Gastrocnemius medialis (tissue), 4 donors: ENCODE data around the gene TERB2. TPM values are rescaled to one million over a fixed set of nuclear protein-coding genes. Genes with fewer than 3 reads are reported as not detected.
"Not testable (repeated sequence)": the region's sequence is repeated elsewhere in the genome, so short reads cannot be mapped to it uniquely, and the experiment has no call there.

Source experiments
- ATAC-seq, 2 donors: fragments of 150-250 bp; one replicate each; pipeline ENCODE4 v1.9.1; 2016
- DNase-seq, 2 donors: peaks; one replicate each; pipeline ENCODE4 v3.0.0-alpha.2; 2019
- H3K27ac ChIP-seq, 4 donors: fragments of 200-600 bp; sonication (generic); 1 replicate in 1 of 4; 2 replicates in 3 of 4; pipeline ENCODE4 v1.5.1; 2016 to 2018; ENCODE audit warnings: mild to moderate bottlenecking in 2 of 4, moderate library complexity in 1 of 4
- H3K27me3 ChIP-seq, 3 donors: fragments of 200-600 bp; sonication (generic) in 2 of 3; 1 replicate in 1 of 3; 2 replicates in 2 of 3; pipeline versions ENCODE4 v1.5.1 to v1.6.0; 2016 to 2019; ENCODE audit warnings: mild to moderate bottlenecking in 1 of 3, moderate library complexity in 1 of 3
- H3K36me3 ChIP-seq, 2 donors: fragments of 200-600 bp; sonication (generic) in 1 of 2; one replicate each; pipeline ENCODE4 v1.5.1; 2017 to 2018
- H3K4me1 ChIP-seq, 2 donors: fragments of 200-600 bp; sonication (generic) in 1 of 2; one replicate each; pipeline ENCODE4 v1.5.1; 2016 to 2017; ENCODE audit warnings: mild to moderate bottlenecking in 2 of 2
- H3K4me3 ChIP-seq, 4 donors: fragments of 200-600 bp; sonication (generic) in 3 of 4; 1 replicate in 1 of 4; 2 replicates in 3 of 4; pipeline ENCODE4 v1.5.1; 2016 to 2019; ENCODE audit warnings: mild to moderate bottlenecking in 2 of 4
- H3K9me3 ChIP-seq, 3 donors: fragments of 200-600 bp; sonication (generic) in 2 of 3; 1 replicate in 1 of 3; 2 replicates in 2 of 3; pipeline ENCODE4 v1.5.1; 2016 to 2019
- CTCF ChIP-seq, 5 experiments: fragments of 450-650 bp in 3 of 5; fragments of 200-600 bp in 2 of 5; sonication (generic) in 2 of 5; IDR thresholded peaks in 4 of 5; conservative IDR thresholded peaks in 1 of 5; 1 replicate in 4 of 5; 2 replicates in 1 of 5; pipeline ENCODE4 v1.5.1; 2016 to 2019; ENCODE audit warnings: antibody characterized with exemption in 5 of 5, mild to moderate bottlenecking in 3 of 5, moderate library complexity in 3 of 5
- POLR2A ChIP-seq, 2 donors: fragments of 450-650 bp; IDR thresholded peaks; one replicate each; pipeline ENCODE4 v1.6.1; 2017; ENCODE audit warnings: antibody characterized with exemption in 2 of 2, mild to moderate bottlenecking in 2 of 2, moderate library complexity in 2 of 2
- in situ Hi-C, 4 donors: fragments of 200-750 bp; cut with MboI; loops; one replicate each; pipeline versions ENCODE4 v1.15.0 to v1.8.0; 2017; ENCODE audit warnings: low sequenced_read_pairs in 4 of 4
- intact Hi-C: fragments of 100-400 bp; cut with DNase I; formaldehyde crosslinking; loops from one replicate; pipeline ENCODE4 v1.15.1; 2023; ENCODE audit warnings: low total_unique reads
- total RNA-seq, 4 donors: library from RNA; depleted of rRNA; stranded (reverse); fragments of >200 nt; gene quantifications; one replicate each; pipeline versions ENCODE4 v1.1.0 to v1.2.3, GENCODE V29; 2016

TERB2 gene
- total RNA-seq, 4 donors from 2014 or later = not detected

DNA sequence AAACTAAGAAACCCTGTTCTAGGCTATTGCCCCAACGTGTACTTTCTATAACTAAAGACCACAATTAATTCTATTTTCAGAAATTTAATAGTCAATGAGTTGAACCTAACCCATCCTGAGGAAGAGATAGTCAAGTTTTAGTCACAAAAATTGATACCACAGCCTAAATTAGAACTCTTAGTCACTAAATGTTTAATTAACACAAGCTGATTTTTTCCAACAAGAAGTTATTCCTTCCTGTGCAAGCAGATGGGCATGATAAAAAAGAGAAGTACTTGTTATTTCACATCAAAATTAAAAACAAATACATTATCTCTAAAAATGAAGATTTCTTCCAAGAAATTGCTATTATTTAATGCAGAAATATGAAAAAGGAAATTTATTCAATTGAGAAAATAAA is 38.4 kb upstream of the TERB2 start:
- no peak for TF ChIP-seq CTCF (IDR thresholded peaks at IDR 0.05 in 4 of 5, conservative IDR thresholded peaks at IDR 0.05 in 1 of 5)
- TF ChIP-seq POLR2A (IDR thresholded peaks at IDR 0.05) = no peak
- Histone ChIP-seq H3K4me1 (no peaks in the 10 kb centered on the region), H3K4me3 (no peak overlapping the region), H3K27me3 (no peaks in the 10 kb centered on the region), H3K27ac (no peak overlapping the region), H3K36me3 (no peaks in the 10 kb centered on the region), H3K9me3 (no peaks in the 10 kb centered on the region)
- no peak for DNase-seq
- intact Hi-C loops = no loop called here
- in situ Hi-C loops = no loop called here
- no peak for ATAC-seq

DNA sequence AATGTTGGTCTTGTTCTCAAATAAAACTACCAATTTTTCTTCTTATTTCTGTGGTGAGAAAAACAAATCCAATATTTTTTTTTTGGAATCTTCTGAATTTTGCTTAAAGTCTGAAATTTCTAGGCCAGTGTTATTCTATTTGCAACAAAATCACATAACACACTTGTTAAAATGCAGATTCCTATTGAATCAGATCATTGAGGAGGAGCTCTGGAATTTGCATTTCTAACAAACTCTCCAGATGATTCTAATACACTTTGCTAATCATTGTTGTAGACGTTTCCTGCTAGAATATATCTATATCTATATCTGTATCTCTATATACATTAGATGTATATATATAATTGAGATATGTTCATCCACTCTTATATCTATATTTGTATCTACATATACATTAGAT is 27.8 kb upstream of the TERB2 start:
- H3K27me3 ChIP-seq, H3K4me3 ChIP-seq, ATAC-seq, intact Hi-C loops, DNase-seq, H3K27ac ChIP-seq, in situ Hi-C loops, H3K9me3 ChIP-seq, H3K36me3 ChIP-seq, H3K4me1 ChIP-seq: not testable (repeated sequence)

GRCh38 chr15:44930283-44930682 is 26.2 kb upstream of the TERB2 start:
- ATAC-seq, in situ Hi-C loops: not testable (repeated sequence)

DNA sequence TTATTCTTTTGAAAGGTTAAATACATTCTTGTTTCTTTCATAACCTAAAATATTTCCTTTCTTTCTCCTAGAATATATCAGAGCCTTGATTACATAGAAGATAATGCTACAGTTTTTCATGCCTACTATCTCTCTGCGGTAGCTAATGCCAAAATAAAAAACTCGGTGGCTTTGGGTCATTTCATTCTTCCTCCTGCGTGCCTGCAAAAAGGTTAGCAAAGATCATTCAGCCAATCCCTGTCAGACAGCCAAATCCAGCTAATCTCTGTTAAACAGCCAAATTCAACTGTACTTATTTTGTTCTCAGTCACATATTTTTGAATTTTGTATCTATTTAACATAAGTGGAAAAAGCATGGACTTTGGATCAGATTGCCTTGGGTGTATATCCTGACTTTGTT is 1.8 kb downstream of the TERB2 start:
- H3K27ac ChIP-seq, in situ Hi-C loops, H3K4me3 ChIP-seq, H3K36me3 ChIP-seq, intact Hi-C loops, DNase-seq, H3K4me1 ChIP-seq, H3K27me3 ChIP-seq, ATAC-seq, H3K9me3 ChIP-seq: not testable (repeated sequence)

More at GRCh38 chr15:44930283-44930682, 26.2 kb upstream of the TERB2 start:
- H3K4me3 ChIP-seq, H3K4me1 ChIP-seq, H3K36me3 ChIP-seq, H3K27ac ChIP-seq, intact Hi-C loops, H3K27me3 ChIP-seq, H3K9me3 ChIP-seq, DNase-seq: not testable (repeated sequence)

GRCh38 chr15:44968475-44968874 is 12.0 kb downstream of the TERB2 start:
- no peak overlapping the region for H3K27ac ChIP-seq
- no peak for ATAC-seq
- no peaks in the 10 kb centered on the region for H3K4me1 ChIP-seq
- in situ Hi-C loops = no loop called here
- intact Hi-C loops = loop anchor here (5.0 kb wide), 1 partner anchor 69 kb away; no protein-coding TSS in a partner anchor
- H3K9me3 ChIP-seq = no peaks in the 10 kb centered on the region
- no peak for DNase-seq
- H3K36me3 ChIP-seq = no peaks in the 10 kb centered on the region
- H3K4me3 ChIP-seq = no peak overlapping the region
- H3K27me3 ChIP-seq = no peaks in the 10 kb centered on the region
- TF ChIP-seq CTCF (IDR thresholded peaks at IDR 0.05 in 4 of 5, conservative IDR thresholded peaks at IDR 0.05 in 1 of 5) (no peak), POLR2A (IDR thresholded peaks at IDR 0.05) (no peak)

- in situ Hi-C loops = no loop called here
- Histone ChIP-seq H3K27ac (no peak overlapping the region), H3K36me3 (no peaks in the 10 kb centered on the region), H3K27me3 (no peaks in the 10 kb centered on the region), H3K4me1 (no peaks in the 10 kb centered on the region), H3K9me3 (no peaks in the 10 kb centered on the region), H3K4me3 (no peak overlapping the region)
- ATAC-seq (no peak), DNase-seq (no peak)
- intact Hi-C loops = no loop called here
- no peak for TF ChIP-seq POLR2A (IDR thresholded peaks at IDR 0.05)
- TF ChIP-seq CTCF (IDR thresholded peaks at IDR 0.05 in 4 of 5, conservative IDR thresholded peaks at IDR 0.05 in 1 of 5) = no peak
These were observed 14.5 kb downstream of the TERB2 start for GRCh38 chr15:44971036-44971435.

- H3K27me3 ChIP-seq, H3K4me3 ChIP-seq, ATAC-seq, in situ Hi-C loops, H3K27ac ChIP-seq, H3K36me3 ChIP-seq, DNase-seq, H3K4me1 ChIP-seq, intact Hi-C loops, H3K9me3 ChIP-seq: not testable (repeated sequence)
These were observed 19.7 kb downstream of the TERB2 start for GRCh38 chr15:44976183-44976582.

GRCh38 chr15:44977781-44978180 is 21.3 kb downstream of the TERB2 start:
- H3K36me3 ChIP-seq, H3K27ac ChIP-seq, intact Hi-C loops, H3K4me3 ChIP-seq, ATAC-seq, H3K9me3 ChIP-seq, in situ Hi-C loops, H3K4me1 ChIP-seq, DNase-seq, H3K27me3 ChIP-seq: not testable (repeated sequence)

- H3K27me3 ChIP-seq, in situ Hi-C loops, H3K4me1 ChIP-seq, H3K27ac ChIP-seq, intact Hi-C loops, ATAC-seq, H3K9me3 ChIP-seq, DNase-seq, H3K4me3 ChIP-seq, H3K36me3 ChIP-seq: not testable (repeated sequence)
These were observed 23.3 kb downstream of the TERB2 start for GRCh38 chr15:44979617-44980339.
